Activated CD8-positive, alpha-beta memory T cell treated with anti-CD3 and anti-CD28 coated beads for 36 hours (primary cell): ENCODE data around the gene PGF. TPM values are rescaled to one million over a fixed set of nuclear protein-coding genes. Genes with fewer than 3 reads are reported as not detected.

Experiments
- CTCF ChIA-PET: fragments of 350-600 bp; sonication (Branson Sonifier 250); formaldehyde crosslinking; loops from one replicate; lab custom pipeline; 2021; ENCODE audit warnings: antibody characterized with exemption; lab: Charles Lee
- POLR2A ChIA-PET: fragments of 350-600 bp; sonication (Branson Sonifier 250); formaldehyde crosslinking; loops from one replicate; lab custom pipeline; 2021; ENCODE audit warnings: antibody characterized with exemption; lab: Charles Lee
- total RNA-seq, 2 experiments: library from RNA; stranded (reverse); gene quantifications; one replicate each; pipeline ENCODE4 v1.2.3, GENCODE V29; 2021

PGF gene
- total RNA-seq, 2 experiments from 2014 or later = 0.17 TPM; not detected in 1

DNA sequence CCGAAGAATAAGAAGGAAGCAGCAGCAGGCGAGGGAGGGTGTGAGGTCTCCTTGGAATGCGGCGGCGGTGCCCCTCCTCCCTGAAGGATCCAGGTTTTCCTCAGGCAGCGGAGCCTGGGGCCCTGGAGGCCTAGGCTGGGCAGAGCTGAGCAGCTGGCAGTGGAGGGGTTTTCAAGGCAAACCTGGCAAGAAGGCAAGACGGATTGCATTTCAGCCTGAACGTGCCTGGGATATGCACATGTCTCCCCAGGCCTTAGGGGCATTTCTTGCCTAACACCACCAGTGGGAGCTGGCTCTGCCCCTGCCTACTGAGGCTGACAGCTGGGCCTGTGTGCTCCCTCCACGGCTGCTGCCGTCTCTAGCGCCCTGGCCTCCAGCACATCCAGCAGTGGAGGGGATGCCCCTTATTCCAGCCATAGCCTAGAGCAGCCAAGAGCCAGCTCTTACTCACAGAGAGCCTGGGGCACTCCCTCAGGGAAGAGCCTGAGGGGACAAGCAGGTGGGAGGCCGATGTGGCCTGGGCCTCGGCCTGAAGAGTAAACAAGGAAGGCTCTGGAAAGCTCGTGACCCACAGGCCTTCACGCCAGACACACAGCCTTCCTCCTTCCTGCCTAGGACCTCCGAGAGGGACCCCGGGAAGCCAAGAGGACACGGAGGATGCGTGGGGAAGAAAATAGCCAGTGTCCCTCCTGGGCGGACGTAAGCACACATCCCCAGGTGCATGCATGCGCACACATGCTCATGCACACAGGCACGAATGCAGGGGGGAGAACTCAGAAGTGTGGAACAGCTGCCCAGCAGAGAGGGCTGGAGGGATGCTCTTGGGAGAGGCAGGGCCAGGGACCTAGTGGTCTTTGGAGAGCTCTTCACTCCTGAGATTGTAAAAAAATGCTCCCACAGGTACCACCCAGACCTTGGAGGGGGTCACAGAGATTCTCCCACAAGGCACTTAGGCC, 24.3 kb upstream of the PGF start:
- ChIA-PET CTCF (interaction anchor here (0.7 kb wide), 1 partner anchor 35 kb away, joined by 3 read pairs; no protein-coding TSS in a partner anchor), POLR2A (no interaction called here)

DNA sequence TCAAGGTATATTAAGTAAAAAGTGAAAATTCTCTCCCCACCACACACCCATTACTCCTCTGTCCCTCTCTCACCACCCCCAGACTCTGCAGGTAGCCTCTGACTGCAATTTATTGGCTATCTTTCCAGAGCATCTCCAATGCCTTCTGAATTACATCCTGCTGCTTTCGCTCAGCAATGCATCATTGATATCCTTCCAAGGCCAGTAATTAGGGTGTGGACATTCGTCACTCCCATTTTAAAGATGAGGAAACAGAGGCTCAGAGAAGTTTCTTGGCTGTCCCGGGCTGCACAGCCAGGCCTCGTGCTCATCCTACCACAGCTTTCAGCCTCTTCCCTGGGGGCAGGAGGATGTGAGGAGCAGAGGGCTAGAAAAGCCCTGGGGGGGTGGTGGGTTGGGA, 23.6 kb upstream of the PGF start:
- ChIA-PET CTCF (interaction anchor here (0.7 kb wide), 1 partner anchor 34 kb away, joined by 3 read pairs; no protein-coding TSS in a partner anchor), POLR2A (no interaction called here)

DNA sequence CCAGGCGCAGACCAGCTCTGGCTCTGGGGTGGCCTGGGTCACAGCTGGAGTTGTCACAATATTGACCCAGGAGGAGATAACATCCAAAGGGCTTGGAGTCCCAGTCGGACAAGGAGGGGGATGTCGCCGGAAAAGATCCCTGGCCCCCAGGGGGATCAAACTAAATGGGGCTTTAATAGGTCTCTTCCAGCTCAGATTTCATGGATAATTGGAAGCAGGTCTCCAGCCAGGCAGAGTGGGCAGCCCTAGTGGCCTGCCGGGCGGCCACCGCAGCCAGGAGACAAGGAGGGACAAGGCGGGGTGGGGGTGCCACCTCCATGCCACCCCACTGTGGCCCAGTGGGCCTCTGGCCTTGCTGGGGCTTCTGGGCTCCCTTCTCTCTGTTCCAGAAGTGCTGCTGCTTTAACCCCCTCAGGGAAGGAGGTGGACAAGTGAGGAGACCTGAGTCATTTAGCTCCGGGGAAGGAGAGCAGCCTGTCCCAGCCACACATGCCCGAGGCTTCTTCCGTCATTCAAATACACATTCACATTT, 23.1 kb upstream of the PGF start:
- ChIA-PET CTCF (interaction anchor here (0.7 kb wide), 1 partner anchor 34 kb away, joined by 3 read pairs; no protein-coding TSS in a partner anchor), POLR2A (no interaction called here)

DNA sequence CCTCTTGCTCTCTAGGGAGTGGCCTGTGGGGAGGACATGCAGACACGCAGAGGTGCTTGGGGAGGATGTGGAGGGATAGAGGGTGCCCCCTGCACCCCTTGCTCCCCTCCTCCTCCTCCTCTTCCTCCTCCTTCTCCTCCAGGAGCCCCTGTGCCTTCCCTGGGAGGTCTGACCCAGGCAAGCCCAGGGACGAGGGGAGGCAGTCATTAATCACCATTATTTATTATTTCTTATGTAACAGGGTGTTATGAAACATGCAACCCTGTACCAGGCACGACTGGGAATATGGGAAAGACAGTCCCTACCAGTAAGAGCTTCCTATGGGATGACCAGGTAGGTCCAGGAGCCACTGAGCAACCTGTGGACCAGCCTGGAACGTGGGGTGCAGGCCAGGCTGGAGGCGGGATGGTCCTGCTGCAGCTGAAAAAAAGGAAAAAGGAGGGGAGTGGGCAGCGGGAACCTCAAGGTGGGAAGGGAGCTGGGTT, 22.5 kb upstream of the PGF start:
- ChIA-PET CTCF (no interaction called here), POLR2A (no interaction called here)

DNA sequence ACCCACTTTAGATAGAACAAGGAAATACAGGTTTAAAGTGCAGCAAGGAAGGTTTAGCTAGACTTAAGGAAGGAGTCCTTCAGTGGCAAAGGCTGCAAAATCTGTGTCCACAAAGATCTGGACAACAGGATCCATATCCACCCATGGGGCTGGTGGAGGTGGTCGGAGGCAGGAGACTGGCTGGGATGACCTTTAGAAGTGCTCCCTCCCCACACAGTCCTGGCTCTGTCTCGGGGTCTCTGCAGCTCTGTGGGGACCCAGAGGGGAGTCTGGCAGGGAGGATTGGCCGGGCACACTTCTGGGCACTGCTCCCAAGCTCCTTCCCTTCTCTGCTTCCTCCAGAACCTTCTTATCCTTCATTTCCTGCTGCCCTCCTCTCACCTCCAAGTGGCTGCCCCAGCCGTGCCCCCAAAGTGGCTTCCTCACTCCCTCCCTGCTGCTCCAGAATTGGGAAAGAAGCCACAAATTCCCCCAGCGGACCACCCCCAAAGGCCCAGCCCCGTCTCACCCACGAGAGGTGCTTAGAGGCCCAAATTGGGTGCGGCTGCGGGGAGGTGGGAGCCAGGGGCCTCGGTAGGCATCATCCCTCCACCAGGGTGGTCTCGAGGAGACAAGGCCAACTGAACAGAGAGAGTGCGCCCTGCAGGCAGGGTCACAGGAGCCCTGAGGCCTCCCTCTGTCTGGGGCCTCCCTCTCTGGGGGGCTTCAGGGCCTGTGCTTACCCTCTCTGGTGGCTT, 21.9 kb upstream of the PGF start:
- ChIA-PET CTCF (no interaction called here), POLR2A (no interaction called here)

DNA sequence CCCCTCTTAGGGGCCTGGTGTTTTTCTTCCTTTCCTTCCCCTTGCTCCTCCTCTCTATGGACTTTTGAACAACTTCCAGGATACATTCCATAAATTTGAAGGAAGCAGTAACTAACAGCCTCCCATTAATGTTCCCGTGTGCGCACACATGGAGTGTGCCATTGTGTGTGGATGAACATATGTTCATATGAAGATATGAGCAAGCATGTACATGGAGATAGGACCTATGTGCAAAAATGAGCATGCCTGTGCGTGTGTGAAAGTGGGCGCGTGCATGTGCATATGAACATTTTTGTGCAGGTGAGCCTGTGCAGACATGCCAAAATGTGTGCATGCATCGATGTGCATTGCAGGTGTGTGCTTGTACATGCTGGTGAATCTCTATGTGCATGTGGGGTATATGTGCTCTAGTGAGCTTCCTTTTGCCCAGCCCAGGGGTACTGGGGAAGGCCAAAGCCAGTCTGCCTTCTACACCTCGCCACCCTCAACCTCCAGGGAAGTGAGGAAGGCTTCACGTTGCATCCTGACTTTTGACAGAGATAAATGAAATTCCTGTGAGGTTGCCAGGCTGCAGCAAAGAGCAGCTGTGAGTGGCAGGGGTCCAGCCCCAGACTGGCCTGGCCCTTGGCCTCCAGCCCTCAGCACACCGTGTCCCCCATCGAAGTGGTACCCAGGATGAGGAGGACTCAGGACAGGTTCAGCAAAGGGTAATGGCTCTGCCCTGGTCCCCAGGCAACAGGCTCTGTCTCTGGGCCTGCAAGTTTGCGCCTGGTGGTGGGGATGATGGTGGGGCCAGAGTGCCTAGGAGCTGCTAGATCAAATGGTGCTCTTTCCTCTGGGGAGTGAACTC, 21.1 kb upstream of the PGF start:
- POLR2A ChIA-PET = no interaction called here
- CTCF ChIA-PET = interaction anchor here (0.6 kb wide), 1 partner anchor 357 kb away, joined by 4 read pairs; no protein-coding TSS in a partner anchor

DNA sequence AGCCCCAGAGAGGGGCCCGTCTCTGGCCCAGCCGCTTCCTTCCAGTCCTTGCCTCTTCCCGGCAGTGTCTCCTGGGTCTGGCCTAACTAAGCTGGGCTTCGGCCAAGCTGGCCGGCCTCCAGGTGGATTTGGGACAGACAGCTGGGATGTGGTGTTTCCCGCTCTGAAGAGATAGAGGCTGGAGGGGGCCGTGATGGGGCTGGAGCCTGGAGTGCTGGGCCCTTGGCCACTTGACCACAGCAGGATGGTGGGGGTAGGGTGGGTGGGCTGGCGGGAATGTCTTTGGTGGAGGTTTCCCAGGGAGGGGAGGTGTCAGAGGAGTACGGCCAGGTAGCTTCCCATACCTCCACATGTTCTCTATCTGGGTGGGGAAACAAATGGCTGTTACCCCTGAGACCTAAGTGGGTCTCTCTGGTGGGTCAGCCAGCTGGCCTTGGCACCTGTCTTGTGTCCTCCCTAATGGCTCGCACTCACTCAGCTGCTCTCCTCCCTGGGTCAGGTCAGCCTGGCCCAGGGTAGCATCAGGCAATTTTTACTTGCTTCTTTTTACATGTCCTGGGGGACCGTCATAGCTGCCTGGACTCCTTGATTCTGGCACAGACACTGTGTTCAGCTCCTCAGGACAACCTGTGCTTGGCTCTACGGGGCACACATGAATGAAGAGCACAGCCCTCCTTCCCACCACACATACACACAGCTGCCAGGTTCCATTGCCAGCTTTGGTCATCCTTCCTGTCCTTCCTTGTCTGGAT, 19.8 kb upstream of the PGF start:
- CTCF ChIA-PET = interaction anchor here (0.6 to 1.3 kb wide), 2 partner anchors 114 to 358 kb away, joined by 3 to 4 read pairs; no protein-coding TSS in a partner anchor
- POLR2A ChIA-PET = no interaction called here

DNA sequence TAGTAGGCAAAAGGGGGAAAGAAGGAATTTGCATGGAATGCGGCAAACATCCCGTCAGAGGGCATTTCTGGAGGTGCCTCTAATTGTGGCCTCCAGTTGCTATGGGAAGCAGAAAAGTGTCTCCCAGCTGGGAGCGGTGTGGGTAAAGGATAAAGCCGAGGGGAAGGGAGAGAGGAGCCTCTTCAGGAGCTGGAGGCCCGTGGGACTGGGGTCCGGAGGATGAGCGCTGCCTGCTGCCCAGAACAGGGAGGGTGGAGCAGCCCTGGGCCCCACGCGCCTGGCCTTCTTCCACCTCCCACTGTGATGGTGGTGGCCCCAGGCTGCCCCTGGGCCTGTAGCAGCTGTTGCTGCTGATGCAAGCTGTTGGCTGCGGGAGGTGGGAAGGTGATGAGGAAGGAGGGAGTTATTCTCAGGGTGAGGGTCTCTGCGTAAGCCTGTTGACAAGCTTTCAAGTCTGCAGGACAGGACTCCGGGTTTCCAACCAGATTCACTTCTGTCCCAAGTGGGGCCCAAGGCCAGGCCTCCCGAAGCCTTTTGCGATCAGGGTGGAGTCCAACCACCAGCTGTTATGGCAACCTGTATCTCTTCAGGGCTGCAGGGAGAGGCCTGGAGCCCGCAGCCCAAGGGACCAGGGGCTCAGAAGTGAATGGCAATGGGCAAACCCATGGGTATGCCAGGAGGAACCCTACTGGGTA, 19.1 kb upstream of the PGF start:
- POLR2A ChIA-PET = no interaction called here
- CTCF ChIA-PET = interaction anchor here (1.3 kb wide), 1 partner anchor 114 kb away, joined by 3 read pairs; no protein-coding TSS in a partner anchor

DNA sequence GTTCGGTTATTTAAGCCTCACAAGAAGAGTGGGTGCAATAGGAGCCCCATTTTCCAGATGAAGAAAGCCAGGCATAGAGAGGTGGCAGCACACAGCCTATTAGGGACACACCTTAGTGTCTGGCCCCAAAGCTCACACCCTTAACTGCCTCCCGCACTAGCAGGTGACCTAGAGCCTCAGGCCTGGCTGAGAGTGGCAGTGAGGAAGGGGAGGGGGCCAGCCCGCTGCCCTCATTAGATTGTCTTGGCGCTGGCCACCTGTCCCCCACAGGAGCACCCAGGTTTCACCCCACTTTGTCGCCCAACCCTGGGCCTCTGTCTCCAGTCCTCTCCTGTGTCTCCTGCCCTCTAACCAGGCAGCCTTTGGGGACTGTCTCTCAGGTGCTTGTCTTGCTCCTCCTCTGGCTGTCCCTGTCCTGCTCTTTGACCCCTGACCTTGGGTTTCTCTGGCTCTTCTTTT, 18.5 kb upstream of the PGF start:
- ChIA-PET CTCF (no interaction called here), POLR2A (no interaction called here)

DNA sequence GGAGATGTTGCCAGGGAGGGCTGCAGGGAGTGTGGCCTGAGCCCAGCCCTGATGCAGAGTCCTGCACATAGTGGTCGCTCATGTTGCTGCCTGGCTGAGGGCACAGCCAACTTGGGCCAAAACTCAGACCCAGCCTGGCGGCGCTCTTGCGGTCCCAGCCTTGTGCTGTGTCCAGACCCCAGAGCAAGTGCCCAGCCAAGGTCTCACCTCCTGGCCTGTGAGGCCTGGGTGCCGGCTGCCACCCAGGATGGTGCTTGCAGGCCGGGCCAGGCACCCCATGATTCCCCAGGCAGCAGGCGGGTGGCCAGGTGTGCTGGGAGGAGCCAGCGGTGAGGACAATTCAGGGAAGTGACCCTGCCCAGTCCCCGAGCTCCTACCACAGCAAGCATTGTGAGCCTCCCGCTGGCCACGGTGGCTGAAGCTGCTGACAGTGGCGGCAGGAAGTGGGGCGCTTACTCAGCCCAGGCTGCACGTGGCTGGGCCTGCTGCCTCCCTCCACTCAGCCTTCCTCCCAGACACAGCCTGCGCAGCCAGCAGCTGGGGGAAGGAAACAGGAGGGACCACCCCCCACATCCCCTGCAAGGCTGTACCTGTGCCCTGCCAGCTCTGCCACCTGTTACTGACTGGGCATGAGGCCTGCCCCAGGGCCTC, 17.7 kb upstream of the PGF start:
- CTCF ChIA-PET = no interaction called here
- POLR2A ChIA-PET = no interaction called here

DNA sequence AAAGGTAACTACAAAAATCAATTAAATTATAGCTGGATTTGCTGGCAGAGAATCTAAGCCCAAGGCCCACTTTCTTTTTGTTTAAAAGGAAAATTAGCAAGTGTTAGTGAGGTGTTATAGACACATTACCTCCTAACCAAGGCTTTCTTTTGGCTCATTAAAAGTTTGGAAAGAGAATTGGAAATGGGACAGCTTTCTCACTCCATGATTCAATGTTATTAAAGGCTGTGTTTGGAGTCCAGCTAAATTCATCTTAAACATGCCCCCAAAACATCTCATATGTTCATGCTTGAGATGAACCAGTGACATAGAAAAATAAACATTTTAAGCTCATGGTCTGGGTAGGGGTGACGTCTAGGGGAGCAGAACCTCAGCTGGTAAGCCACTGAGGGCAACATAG, 13.4 kb upstream of the PGF start:
- POLR2A ChIA-PET = no interaction called here

DNA sequence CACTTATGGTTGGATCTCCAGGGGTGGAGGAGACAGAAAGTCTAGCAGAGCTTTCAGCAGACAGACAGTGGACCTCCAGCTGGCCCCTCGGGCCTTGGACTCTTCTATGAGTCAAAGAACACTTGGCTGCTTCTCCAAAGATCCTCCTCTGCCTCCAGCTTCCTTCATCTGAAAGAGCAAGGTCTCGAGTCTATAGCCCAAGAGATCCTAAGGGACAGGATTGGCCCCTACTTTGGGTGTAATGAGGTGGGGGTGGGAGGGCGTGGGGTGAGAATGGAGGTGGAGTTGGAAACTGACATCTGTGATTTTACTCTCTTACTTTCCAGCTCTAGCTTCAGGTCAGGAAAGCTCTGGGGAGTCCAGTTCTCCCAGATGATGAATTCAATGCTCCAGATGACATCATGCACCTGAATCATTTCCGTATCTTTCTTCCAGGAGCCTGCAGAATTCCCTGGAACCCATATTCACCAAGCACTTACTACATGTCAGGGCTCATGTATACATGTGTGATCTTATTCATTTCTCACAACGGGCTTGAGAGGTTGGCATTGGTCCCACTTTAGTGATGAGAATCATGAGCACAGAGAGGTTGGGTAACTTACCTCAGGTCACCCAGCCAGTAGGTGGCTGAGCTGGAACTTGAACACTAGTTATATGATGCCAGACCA, 10.2 kb upstream of the PGF start:
- ChIA-PET CTCF (interaction anchor here (1.1 kb wide), 1 partner anchor 13 kb away, joined by 3 read pairs; no protein-coding TSS in a partner anchor), POLR2A (no interaction called here)

More for the DNA sequence above, 13.4 kb upstream of the PGF start:
- CTCF ChIA-PET = no interaction called here

DNA sequence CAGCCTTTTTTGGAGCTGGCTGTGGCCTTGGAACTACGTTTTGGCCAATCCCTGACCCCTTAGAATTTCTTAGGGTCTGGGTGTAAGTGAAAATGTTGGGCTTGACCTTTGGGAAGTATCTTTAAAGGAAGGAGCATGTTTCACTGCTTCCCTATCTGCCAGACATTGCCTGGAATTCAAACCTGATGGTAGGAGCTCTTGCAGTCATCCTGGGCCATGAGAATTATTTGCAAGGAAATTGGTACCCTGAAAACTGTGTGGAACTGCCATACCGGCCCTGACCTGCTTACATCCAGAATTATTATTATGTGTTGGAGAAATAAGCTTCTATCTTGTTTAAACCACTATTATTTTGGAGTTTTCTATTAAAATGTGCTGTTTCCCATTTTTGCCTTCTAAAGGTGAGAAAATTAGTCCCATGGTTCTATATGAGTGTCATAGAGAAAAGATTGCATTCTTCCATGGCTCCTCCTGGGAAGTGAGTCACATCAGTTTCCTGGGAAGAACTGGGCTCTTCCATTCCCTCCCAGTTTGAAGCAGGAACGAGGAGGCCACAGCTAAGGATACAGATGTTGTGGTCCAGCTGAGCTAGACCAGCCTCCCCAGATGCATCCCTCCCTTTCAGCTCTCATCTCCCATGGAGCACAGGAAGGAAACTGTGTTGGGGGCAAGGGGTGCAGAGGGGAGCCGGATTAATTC, 9.5 kb upstream of the PGF start:
- ChIA-PET CTCF (interaction anchor here (1.1 kb wide), 1 partner anchor 13 kb away, joined by 3 read pairs; no protein-coding TSS in a partner anchor), POLR2A (no interaction called here)

DNA sequence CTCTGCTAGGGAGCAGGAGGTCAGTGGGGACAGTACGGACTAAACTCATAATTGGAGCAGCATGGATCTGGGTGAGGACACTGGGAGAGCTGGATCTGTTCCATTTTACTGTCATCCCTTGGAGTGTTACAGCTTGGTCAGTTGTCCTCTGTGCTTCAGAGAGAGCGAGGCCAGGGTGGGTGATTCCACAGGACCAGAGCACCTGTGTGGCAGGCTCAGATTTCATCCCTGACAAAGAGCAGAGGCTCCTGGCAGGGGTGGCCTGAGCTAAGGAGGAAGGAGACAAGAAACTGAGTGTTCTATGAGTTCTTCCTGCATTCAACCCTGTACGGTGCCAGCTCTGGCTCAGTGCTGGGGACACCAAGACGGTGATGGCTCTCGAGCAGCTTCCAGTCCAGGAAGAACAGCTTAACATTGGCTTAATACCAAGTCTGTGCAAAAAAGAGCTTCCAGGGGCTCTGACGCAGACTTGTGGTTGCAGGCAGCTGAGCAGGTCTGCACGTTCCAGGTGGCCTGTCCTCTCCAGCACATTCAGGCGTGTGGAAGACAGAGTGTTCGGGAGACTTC, 8.4 kb upstream of the PGF start:
- POLR2A ChIA-PET = no interaction called here
- CTCF ChIA-PET = no interaction called here

DNA sequence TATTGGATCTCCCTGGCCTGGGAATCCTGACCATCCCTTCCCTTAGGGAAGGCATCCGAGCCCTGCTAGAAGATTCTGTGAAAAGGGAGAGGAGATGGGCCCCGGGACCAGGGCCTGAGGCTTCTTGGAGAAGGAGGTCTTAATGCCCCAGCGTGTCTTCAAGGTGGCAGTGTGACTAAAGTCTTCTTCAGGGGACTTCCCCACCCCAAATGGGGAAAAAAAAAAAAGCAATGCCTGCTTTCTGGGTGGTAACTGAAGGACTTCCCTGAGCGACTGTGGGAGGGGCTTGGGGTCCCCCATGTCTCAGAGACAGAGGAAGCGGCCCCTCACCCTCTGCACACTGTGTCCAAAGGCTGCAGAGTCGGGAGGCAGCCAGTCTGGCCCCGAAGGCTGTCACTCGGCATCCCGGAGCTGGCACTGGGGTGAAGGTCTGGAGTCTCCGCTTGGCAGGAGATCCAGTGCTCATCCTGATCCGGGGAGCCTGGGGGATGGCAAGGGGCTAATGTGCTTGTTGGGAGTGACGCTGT, 7.8 kb upstream of the PGF start:
- POLR2A ChIA-PET = no interaction called here
- CTCF ChIA-PET = no interaction called here
